Karpas-422 (cell line): ENCODE results near the gene CLASRP. TPM values are rescaled to one million over a fixed set of nuclear protein-coding genes. Genes with fewer than 3 reads are reported as not detected.

Source experiments
- DNase-seq: peaks from one replicate; pipeline ENCODE4 v3.0.0-alpha.2; 2015
- H2AFZ ChIP-seq: fragments of 200-600 bp; sonication (generic); 2 replicates; pipeline ENCODE4 v1.6.1; 2014; ENCODE audit warnings: antibody characterized with exemption, low read length, mixed read lengths
- H3K27ac ChIP-seq: fragments of 200-600 bp; sonication (generic); 2 replicates; pipeline ENCODE4 v1.5.1; 2014; ENCODE audit warnings: mild to moderate bottlenecking, low read length, moderate library complexity
- H3K27me3 ChIP-seq: fragments of 200-600 bp; sonication (generic); 2 replicates; pipeline ENCODE4 v1.6.1; 2014; ENCODE audit warnings: low read length, mixed read lengths
- H3K36me3 ChIP-seq: fragments of 200-600 bp; sonication (generic); 2 replicates; pipeline ENCODE4 v1.6.1; 2014; ENCODE audit warnings: low read length, mixed read lengths; ENCODE audit not compliant: insufficient read depth
- H3K4me1 ChIP-seq: fragments of 200-600 bp; sonication (generic); 2 replicates; pipeline ENCODE4 v1.6.1; 2014; ENCODE audit warnings: mild to moderate bottlenecking, low read length, mixed read lengths
- H3K4me2 ChIP-seq: fragments of 200-600 bp; sonication (generic); 2 replicates; pipeline ENCODE4 v1.6.1; 2014; ENCODE audit warnings: low read length, low read depth, mild to moderate bottlenecking; ENCODE audit not compliant: poor library complexity, severe bottlenecking
- H3K4me3 ChIP-seq: fragments of 200-600 bp; sonication (generic); 2 replicates; pipeline ENCODE4 v1.5.1; 2014; ENCODE audit warnings: mild to moderate bottlenecking, antibody characterized with exemption, low read length, mixed read lengths
- H3K79me2 ChIP-seq: fragments of 200-600 bp; sonication (generic); 2 replicates; pipeline ENCODE4 v1.6.1; 2014; ENCODE audit warnings: mild to moderate bottlenecking, low read length, mixed read lengths
- H3K9ac ChIP-seq: fragments of 200-600 bp; sonication (generic); 2 replicates; pipeline ENCODE4 v1.6.0; 2014; ENCODE audit warnings: low read length
- H3K9me2 ChIP-seq: fragments of 200-600 bp; sonication (generic), shearing (Covaris generic); replicated peaks from 2 replicates; pipeline ENCODE4 v1.6.0; 2014; ENCODE audit warnings: mild to moderate bottlenecking, low read length, moderate library complexity; ENCODE audit not compliant: insufficient read depth
- H3K9me3 ChIP-seq: fragments of 300-700, 200-600 bp; sonication (generic); 2 replicates; pipeline ENCODE4 v1.6.1; 2014; ENCODE audit warnings: low read length, mixed read lengths
- H4K20me1 ChIP-seq: fragments of 200-600 bp; sonication (generic); 2 replicates; pipeline ENCODE4 v1.6.1; 2014; ENCODE audit warnings: mild to moderate bottlenecking, antibody characterized with exemption, low read length, low read depth; ENCODE audit not compliant: insufficient read depth
- total RNA-seq: library from RNA; depleted of rRNA; stranded (reverse); fragments of >200 nt; shearing (Covaris generic); gene quantifications from 2 replicates; pipeline ENCODE4 v1.2.3, GENCODE V29; 2014; ENCODE audit warnings: low replicate concordance

Gene CLASRP
- total RNA-seq, 1 experiment from 2014 or later: 22.7 TPM

- Histone ChIP-seq H3K79me2 (peaks cover 18% of the 10 kb centered on the region), H3K9me3 (no peaks in the 10 kb centered on the region), H3K4me3 (no peak overlapping the region), H4K20me1 (peaks cover 48% of the 10 kb centered on the region), H3K4me1 (peaks cover 39% of the 10 kb centered on the region), H3K9ac (peak overlapping the region; percentile 4; the same call in 1 of the 2 replicates), H3K27me3 (no peaks in the 10 kb centered on the region), H3K4me2 (no peak overlapping the region), H2AFZ (no peak overlapping the region), H3K36me3 (peaks cover 9% of the 10 kb centered on the region), H3K9me2 (no peaks in the 10 kb centered on the region), H3K27ac (peak overlapping the region; percentile 61)
- peak; percentile 60 for DNase-seq
These were observed 32.2 kb downstream of the CLASRP start for GRCh38 chr19:45070861-45071544.

- peaks cover 41% of the 10 kb centered on the region for H3K4me1 ChIP-seq
- H3K79me2 ChIP-seq: peaks cover 21% of the 10 kb centered on the region
- H3K4me3 ChIP-seq: no peak overlapping the region
- H3K27me3 ChIP-seq: no peaks in the 10 kb centered on the region
- no peak overlapping the region for H3K9ac ChIP-seq
- H3K9me2 ChIP-seq: no peaks in the 10 kb centered on the region
- H3K27ac ChIP-seq: no peak overlapping the region; the same call in 1 of the 2 replicates
- H3K36me3 ChIP-seq: peaks cover 9% of the 10 kb centered on the region
- peaks cover 48% of the 10 kb centered on the region for H4K20me1 ChIP-seq
- H2AFZ ChIP-seq: no peak overlapping the region
- no peaks in the 10 kb centered on the region for H3K9me3 ChIP-seq
- DNase-seq: no peak
- no peak overlapping the region for H3K4me2 ChIP-seq
These were observed 32.7 kb downstream of the CLASRP start for GRCh38 chr19:45071545-45071938.

GRCh38 chr19:45071969-45072790 is 33.3 kb downstream of the CLASRP start:
- peaks cover 48% of the 10 kb centered on the region for H4K20me1 ChIP-seq
- no peak overlapping the region for H3K4me3 ChIP-seq
- no peak for DNase-seq
- no peak overlapping the region for H3K4me2 ChIP-seq
- peaks cover 47% of the 10 kb centered on the region for H3K4me1 ChIP-seq
- H3K9me3 ChIP-seq: no peaks in the 10 kb centered on the region
- no peak overlapping the region for H3K9ac ChIP-seq
- no peak overlapping the region for H2AFZ ChIP-seq
- H3K9me2 ChIP-seq: no peaks in the 10 kb centered on the region
- H3K79me2 ChIP-seq: peaks cover 27% of the 10 kb centered on the region
- H3K36me3 ChIP-seq: peaks cover 9% of the 10 kb centered on the region
- H3K27me3 ChIP-seq: no peaks in the 10 kb centered on the region
- H3K27ac ChIP-seq: no peak overlapping the region; the same call in 1 of the 2 replicates

- H3K27ac ChIP-seq: peak overlapping the region; percentile 95
- H3K4me3 ChIP-seq: peak overlapping the region; percentile 84
- no peak overlapping the region for H2AFZ ChIP-seq
- peaks cover 9% of the 10 kb centered on the region for H3K36me3 ChIP-seq
- DNase-seq: no peak
- peaks cover 63% of the 10 kb centered on the region for H3K4me1 ChIP-seq
- H3K9me3 ChIP-seq: no peaks in the 10 kb centered on the region
- H3K4me2 ChIP-seq: peak overlapping the region; percentile 100
- no peaks in the 10 kb centered on the region for H3K9me2 ChIP-seq
- peak overlapping the region; percentile 75 for H3K9ac ChIP-seq
- peaks cover 41% of the 10 kb centered on the region for H4K20me1 ChIP-seq
- H3K79me2 ChIP-seq: peaks cover 47% of the 10 kb centered on the region
- H3K27me3 ChIP-seq: no peaks in the 10 kb centered on the region
These were observed 36.0 kb downstream of the CLASRP start for GRCh38 chr19:45074744-45075300.

GRCh38 chr19:45075301-45076028 is 36.6 kb downstream of the CLASRP start:
- H2AFZ ChIP-seq: no peak overlapping the region
- no peaks in the 10 kb centered on the region for H3K27me3 ChIP-seq
- peaks cover 9% of the 10 kb centered on the region for H3K36me3 ChIP-seq
- peak; percentile 97 for DNase-seq
- H3K4me3 ChIP-seq: peak overlapping the region; percentile 98
- peak overlapping the region; percentile 96 for H3K27ac ChIP-seq
- H3K4me2 ChIP-seq: peak overlapping the region; percentile 100
- H3K79me2 ChIP-seq: peaks cover 53% of the 10 kb centered on the region
- H3K9me2 ChIP-seq: no peaks in the 10 kb centered on the region
- peaks cover 66% of the 10 kb centered on the region for H3K4me1 ChIP-seq
- H4K20me1 ChIP-seq: peaks cover 38% of the 10 kb centered on the region
- H3K9me3 ChIP-seq: no peaks in the 10 kb centered on the region
- H3K9ac ChIP-seq: peak overlapping the region; percentile 94

- Histone ChIP-seq H3K9ac (peak within 1 kb of the TSS; percentile 94), H3K9me2 (no peaks in the 10 kb centered on the region), H3K27ac (peak within 1 kb of the TSS; percentile 96), H3K9me3 (no peaks in the 10 kb centered on the region), H3K4me2 (peak within 1 kb of the TSS; percentile 86), H3K4me1 (peaks cover 64% of the 10 kb centered on the region), H2AFZ (no peak within 1 kb of the TSS), H3K36me3 (peaks cover 14% of the 10 kb centered on the region), H3K4me3 (peak within 1 kb of the TSS; percentile 98), H3K27me3 (no peaks in the 10 kb centered on the region), H4K20me1 (peaks cover 31% of the 10 kb centered on the region), H3K79me2 (peaks cover 61% of the 10 kb centered on the region)
- DNase-seq: peak; percentile 94
These were observed 37.4 kb downstream of the CLASRP start, which contains the start of gene ZNF296 for GRCh38 chr19:45076029-45076850. Gene ZNF296, minus strand, starts transcription at chr19:45076478. Its CDS starts 105 bp downstream, at chr19:45076373.
